Breast epithelium (tissue), 3 donors: Measurements from ENCODE around the gene FSTL4.

Source experiments
- CTCF ChIP-seq, 3 donors: fragments of 450-650 bp; IDR thresholded peaks; one replicate each; pipeline ENCODE4 v1.5.1; 2016 to 2017; ENCODE audit warnings: antibody characterized with exemption in 3 of 3, mild to moderate bottlenecking in 3 of 3, moderate library complexity in 3 of 3
- POLR2A ChIP-seq: fragments of 450-650 bp; IDR thresholded peaks from one replicate; pipeline ENCODE4 v1.6.1; 2016; ENCODE audit warnings: antibody characterized with exemption, mild to moderate bottlenecking, moderate library complexity

GRCh38 chr5:133359861-133360260, 252.5 kb downstream of the FSTL4 start:
- TF ChIP-seq POLR2A (no peak), CTCF (IDR thresholded peaks at IDR 0.05) (no peak)
